PC-3 (cell line): ENCODE data around the gene PLCD1. TPM values are rescaled to one million over a fixed set of nuclear protein-coding genes. Genes with fewer than 3 reads are reported as not detected.

ENCODE experiments used
- ATAC-seq: fragments of 200-7000 bp; cut with Tn5 transposase; 2 replicates; pipeline ENCODE4 v1.9.1; 2020; ENCODE audit warnings: mild to moderate bottlenecking, moderate library complexity
- BruUV-seq: library from RNA; stranded (reverse); fragments of 400-500 nt; replicated peaks from 2 replicates; lab custom pipeline; 2021; lab: Mats Ljungman, UMichigan
- CTCF ChIA-PET: fragments of 300-600 bp; sonication (Branson Sonifier 250); formaldehyde crosslinking; loops from one replicate; lab custom pipeline; 2022; ENCODE audit warnings: antibody characterized with exemption; lab: Charles Lee
- POLR2A ChIA-PET: fragments of 300-600 bp; sonication (Branson Sonifier 250); formaldehyde crosslinking; loops from one replicate; lab custom pipeline; 2022; ENCODE audit warnings: antibody characterized with exemption; ENCODE audit not compliant: unreplicated experiment; lab: Charles Lee
- DNase-seq: peaks from one replicate; pipeline ENCODE4 v3.0.0-alpha.2; 2015
- H2AFZ ChIP-seq: fragments of 300-600 bp; sonication (generic); 2 replicates; pipeline ENCODE4 v1.6.0; 2016; ENCODE audit warnings: antibody characterized with exemption, low read length
- H3F3A ChIP-seq: fragments of 300-600 bp; sonication (generic); one replicate; pipeline ENCODE4 v1.6.0; 2017; ENCODE audit warnings: antibody characterized with exemption, low read length, control low read depth, mild to moderate bottlenecking; ENCODE audit not compliant: unreplicated experiment
- H3K27ac ChIP-seq: fragments of 300-600 bp; sonication (generic); 2 replicates; pipeline ENCODE4 v1.5.1; 2016; ENCODE audit warnings: mild to moderate bottlenecking, low read length
- H3K27me3 ChIP-seq: fragments of 300-600 bp; sonication (generic); 2 replicates; pipeline ENCODE4 v1.6.1; 2016; ENCODE audit warnings: low read length, mixed read lengths
- H3K36me3 ChIP-seq: fragments of 300-600 bp; sonication (generic); 2 replicates; pipeline ENCODE4 v1.6.1; 2016; ENCODE audit warnings: low read depth, mixed run types, low read length, mixed read lengths
- H3K4me1 ChIP-seq: fragments of 300-600 bp; sonication (generic); 2 replicates; pipeline ENCODE4 v1.5.1; 2016; ENCODE audit warnings: low read length; ENCODE audit not compliant: insufficient read depth
- H3K4me2 ChIP-seq: fragments of 300-600 bp; sonication (generic); 2 replicates; pipeline ENCODE4 v1.6.0; 2016; ENCODE audit warnings: low read length
- H3K4me3 ChIP-seq: fragments of 300-600 bp; sonication (generic); 2 replicates; pipeline ENCODE4 v1.5.1; 2016; ENCODE audit warnings: mild to moderate bottlenecking, low read length, mixed read lengths
- H3K79me2 ChIP-seq: fragments of 300-600 bp; sonication (generic); 2 replicates; pipeline ENCODE4 v1.6.1; 2017; ENCODE audit warnings: low read length, mixed read lengths
- H3K9ac ChIP-seq: fragments of 300-600 bp; sonication (generic); 2 replicates; pipeline ENCODE4 v1.6.0; 2016; ENCODE audit warnings: mild to moderate bottlenecking, low read length
- H3K9me2 ChIP-seq: fragments of 300-600 bp; sonication (generic); replicated peaks from 2 replicates; pipeline ENCODE4 v1.6.1; 2016; ENCODE audit warnings: mixed run types, low read length, mixed read lengths
- H3K9me3 ChIP-seq: fragments of 300-600 bp; sonication (generic); 2 replicates; pipeline ENCODE4 v1.6.1; 2016; ENCODE audit warnings: low read length, mixed read lengths
- H4K20me1 ChIP-seq: fragments of 300-600 bp; sonication (generic); 2 replicates; pipeline ENCODE4 v1.6.1; 2016; ENCODE audit warnings: low read length, mixed read lengths
- EZH2 ChIP-seq: fragments of 300-600 bp; sonication (generic); IDR thresholded peaks from one replicate; pipeline ENCODE4 v1.6.1; 2017; ENCODE audit warnings: antibody characterized with exemption, mild to moderate bottlenecking, low read length; ENCODE audit not compliant: unreplicated experiment
- EZH2phosphoT487 ChIP-seq: fragments of 300-600 bp; sonication (generic); IDR thresholded peaks from 2 replicates; pipeline ENCODE4 v1.6.1; 2018; ENCODE audit warnings: mild to moderate bottlenecking, antibody characterized with exemption, low read length, borderline replicate concordance
- intact Hi-C: fragments of 100-400 bp; cut with micrococcal nuclease; formaldehyde crosslinking; loops from 2 replicates; pipeline ENCODE4 v1.9.0; 2023
- total RNA-seq: library from RNA; depleted of rRNA; stranded (reverse); fragments of >200 nt; gene quantifications from 2 replicates; pipeline ENCODE4 v1.2.3, GENCODE V29; 2014
- TF ChIP-seq, protein P1 (sequence below): fragments of 300-600 bp; sonication (generic); conservative IDR thresholded peaks from 2 replicates; pipeline ENCODE4 v1.5.1; 2017; ENCODE audit warnings: antibody characterized with exemption, low read depth, mild to moderate bottlenecking, low read length

Gene PLCD1
- total RNA-seq, 1 experiment from 2014 or later = 18.5 TPM

GRCh38 chr3:37964716-37965115 is 64.7 kb downstream of the PLCD1 start:
- ATAC-seq (no peak), DNase-seq (no peak)
- BruUV-seq = no TSS peak
- Histone ChIP-seq H3K36me3 (no peaks in the 10 kb centered on the region), H3K9me2 (no peaks in the 10 kb centered on the region), H3K27ac (no peak overlapping the region), H3K9ac (no peak overlapping the region), H3K79me2 (no peaks in the 10 kb centered on the region), H3K27me3 (no peaks in the 10 kb centered on the region), H3K4me3 (no peak overlapping the region), H3F3A (no peaks in the 10 kb centered on the region), H2AFZ (no peak overlapping the region), H3K4me2 (no peak overlapping the region), H3K4me1 (no peaks in the 10 kb centered on the region), H4K20me1 (no peaks in the 10 kb centered on the region), H3K9me3 (no peaks in the 10 kb centered on the region)
- ChIA-PET POLR2A (no interaction called here), CTCF (no interaction called here)
- intact Hi-C loops = no loop called here
- TF ChIP-seq EZH2 (no peak), EZH2phosphoT487 (no peak)
- TF ChIP-seq, protein P1, sequence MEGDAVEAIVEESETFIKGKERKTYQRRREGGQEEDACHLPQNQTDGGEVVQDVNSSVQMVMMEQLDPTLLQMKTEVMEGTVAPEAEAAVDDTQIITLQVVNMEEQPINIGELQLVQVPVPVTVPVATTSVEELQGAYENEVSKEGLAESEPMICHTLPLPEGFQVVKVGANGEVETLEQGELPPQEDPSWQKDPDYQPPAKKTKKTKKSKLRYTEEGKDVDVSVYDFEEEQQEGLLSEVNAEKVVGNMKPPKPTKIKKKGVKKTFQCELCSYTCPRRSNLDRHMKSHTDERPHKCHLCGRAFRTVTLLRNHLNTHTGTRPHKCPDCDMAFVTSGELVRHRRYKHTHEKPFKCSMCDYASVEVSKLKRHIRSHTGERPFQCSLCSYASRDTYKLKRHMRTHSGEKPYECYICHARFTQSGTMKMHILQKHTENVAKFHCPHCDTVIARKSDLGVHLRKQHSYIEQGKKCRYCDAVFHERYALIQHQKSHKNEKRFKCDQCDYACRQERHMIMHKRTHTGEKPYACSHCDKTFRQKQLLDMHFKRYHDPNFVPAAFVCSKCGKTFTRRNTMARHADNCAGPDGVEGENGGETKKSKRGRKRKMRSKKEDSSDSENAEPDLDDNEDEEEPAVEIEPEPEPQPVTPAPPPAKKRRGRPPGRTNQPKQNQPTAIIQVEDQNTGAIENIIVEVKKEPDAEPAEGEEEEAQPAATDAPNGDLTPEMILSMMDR = no peak

DNA sequence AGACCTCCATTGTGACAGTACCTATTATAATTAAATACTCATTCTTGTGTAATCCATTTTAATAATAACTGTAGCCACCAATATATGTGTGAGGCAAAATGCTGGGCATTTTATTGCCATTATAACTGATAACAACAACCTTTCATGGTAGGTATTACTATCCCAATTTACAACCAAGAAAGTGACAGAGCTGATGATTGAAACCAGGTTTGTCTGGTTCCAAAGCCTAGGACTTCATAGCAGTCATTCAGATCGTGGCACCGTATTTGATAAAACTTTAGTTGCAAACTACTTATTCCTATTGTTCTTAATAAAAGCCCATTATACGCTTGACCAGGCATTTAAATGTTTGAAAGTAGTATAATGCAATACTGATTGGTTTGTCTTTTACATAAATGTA is 65.3 kb downstream of the PLCD1 start:
- Histone ChIP-seq H3K9ac (no peak overlapping the region), H3K4me2 (no peak overlapping the region), H3K9me3 (no peaks in the 10 kb centered on the region), H3K4me1 (no peaks in the 10 kb centered on the region), H3K27me3 (no peaks in the 10 kb centered on the region), H3F3A (no peaks in the 10 kb centered on the region), H4K20me1 (no peaks in the 10 kb centered on the region), H3K27ac (no peak overlapping the region), H3K4me3 (no peak overlapping the region), H3K36me3 (no peaks in the 10 kb centered on the region), H2AFZ (no peak overlapping the region), H3K9me2 (no peaks in the 10 kb centered on the region), H3K79me2 (no peaks in the 10 kb centered on the region)
- ATAC-seq (no peak), DNase-seq (no peak)
- CTCF ChIA-PET = interaction anchor here (0.6 to 0.7 kb wide), 2 partner anchors 62 to 109 kb away, joined by 3 to 7 read pairs; no protein-coding TSS in a partner anchor
- intact Hi-C loops = no loop called here
- BruUV-seq = no TSS peak
- POLR2A ChIA-PET = interaction anchor here (0.6 kb wide), 2 partner anchors 41 to 95 kb away, joined by 8 to 9 read pairs; no protein-coding TSS in a partner anchor
- TF ChIP-seq EZH2 (no peak), EZH2phosphoT487 (no peak)
- TF ChIP-seq, protein P1 = no peak

GRCh38 chr3:37963635-37964034 is 65.8 kb downstream of the PLCD1 start:
- H3K79me2 ChIP-seq = no peaks in the 10 kb centered on the region
- intact Hi-C loops = no loop called here
- ChIA-PET CTCF (interaction anchor here (0.6 to 0.7 kb wide), 2 partner anchors 62 to 108 kb away, joined by 3 to 7 read pairs; no protein-coding TSS in a partner anchor), POLR2A (interaction anchor here (0.6 kb wide), 2 partner anchors 41 to 95 kb away, joined by 8 to 9 read pairs; no protein-coding TSS in a partner anchor)
- no peaks in the 10 kb centered on the region for H3F3A ChIP-seq
- no peak overlapping the region for H3K27ac ChIP-seq
- DNase-seq = no peak
- H3K36me3 ChIP-seq = no peaks in the 10 kb centered on the region
- BruUV-seq = no TSS peak
- no peaks in the 10 kb centered on the region for H3K9me3 ChIP-seq
- TF ChIP-seq EZH2phosphoT487 (no peak), EZH2 (no peak)
- TF ChIP-seq, protein P1 = no peak
- no peak overlapping the region for H3K4me2 ChIP-seq
- H4K20me1 ChIP-seq = no peaks in the 10 kb centered on the region
- no peak for ATAC-seq
- no peak overlapping the region for H3K4me3 ChIP-seq
- no peaks in the 10 kb centered on the region for H3K4me1 ChIP-seq
- H2AFZ ChIP-seq = no peak overlapping the region
- no peaks in the 10 kb centered on the region for H3K9me2 ChIP-seq
- no peak overlapping the region for H3K9ac ChIP-seq
- H3K27me3 ChIP-seq = no peaks in the 10 kb centered on the region
